PC-9 (cell line): ENCODE measurements around the gene CWC25.

Experiments used
- EZH2 ChIP-seq: fragments of 200-600 bp; sonication (generic); IDR thresholded peaks from 2 replicates; pipeline ENCODE4 v1.8.0; 2017; ENCODE audit warnings: antibody characterized with exemption, low read depth
- TF ChIP-seq, protein P1 (sequence below): fragments of 200-600 bp; sonication (generic); conservative IDR thresholded peaks from 2 replicates; pipeline ENCODE4 v1.6.1; 2017; ENCODE audit warnings: mixed run types, antibody characterized with exemption, mild to moderate bottlenecking, moderate library complexity

DNA sequence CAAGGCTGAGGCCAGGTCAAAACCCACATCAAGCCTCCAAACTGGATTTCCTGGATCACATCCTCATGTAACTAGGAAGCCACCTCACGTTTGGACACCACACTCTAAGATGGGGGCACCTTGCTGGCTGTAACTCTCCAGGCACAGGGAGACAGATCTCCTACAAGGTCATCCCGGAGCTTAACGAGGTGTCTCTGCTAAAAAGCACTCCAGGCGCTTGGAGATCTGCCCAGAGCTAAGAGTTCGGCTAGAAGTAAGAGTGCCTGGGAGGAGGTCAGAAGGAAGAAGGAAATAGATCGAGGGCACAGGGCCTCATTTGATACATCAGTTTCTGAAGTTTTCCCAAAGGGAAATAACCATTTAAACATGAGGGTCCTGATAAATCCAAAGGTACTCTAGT, 56.7 kb downstream of the CWC25 start:
- TF ChIP-seq, protein P1, sequence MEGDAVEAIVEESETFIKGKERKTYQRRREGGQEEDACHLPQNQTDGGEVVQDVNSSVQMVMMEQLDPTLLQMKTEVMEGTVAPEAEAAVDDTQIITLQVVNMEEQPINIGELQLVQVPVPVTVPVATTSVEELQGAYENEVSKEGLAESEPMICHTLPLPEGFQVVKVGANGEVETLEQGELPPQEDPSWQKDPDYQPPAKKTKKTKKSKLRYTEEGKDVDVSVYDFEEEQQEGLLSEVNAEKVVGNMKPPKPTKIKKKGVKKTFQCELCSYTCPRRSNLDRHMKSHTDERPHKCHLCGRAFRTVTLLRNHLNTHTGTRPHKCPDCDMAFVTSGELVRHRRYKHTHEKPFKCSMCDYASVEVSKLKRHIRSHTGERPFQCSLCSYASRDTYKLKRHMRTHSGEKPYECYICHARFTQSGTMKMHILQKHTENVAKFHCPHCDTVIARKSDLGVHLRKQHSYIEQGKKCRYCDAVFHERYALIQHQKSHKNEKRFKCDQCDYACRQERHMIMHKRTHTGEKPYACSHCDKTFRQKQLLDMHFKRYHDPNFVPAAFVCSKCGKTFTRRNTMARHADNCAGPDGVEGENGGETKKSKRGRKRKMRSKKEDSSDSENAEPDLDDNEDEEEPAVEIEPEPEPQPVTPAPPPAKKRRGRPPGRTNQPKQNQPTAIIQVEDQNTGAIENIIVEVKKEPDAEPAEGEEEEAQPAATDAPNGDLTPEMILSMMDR = no peak
- TF ChIP-seq EZH2 = no peak
